ENCODE results near the gene COL5A1.

Gene COL5A1

GRCh38 chr9:134748591-134748990 lies 107.0 kb downstream of the COL5A1 start:
- DNase-seq: no peak

GRCh38 chr9:134750450-134751155 lies 109.0 kb downstream of the COL5A1 start:
- DNase-seq: no peak

GRCh38 chr9:134751622-134752021 lies 110.0 kb downstream of the COL5A1 start:
- DNase-seq: no peak

- no peak for DNase-seq
These were observed 111.0 kb downstream of the COL5A1 start for GRCh38 chr9:134752471-134753168.

GRCh38 chr9:134753191-134753590 lies 111.6 kb downstream of the COL5A1 start:
- no peak for DNase-seq

DNA sequence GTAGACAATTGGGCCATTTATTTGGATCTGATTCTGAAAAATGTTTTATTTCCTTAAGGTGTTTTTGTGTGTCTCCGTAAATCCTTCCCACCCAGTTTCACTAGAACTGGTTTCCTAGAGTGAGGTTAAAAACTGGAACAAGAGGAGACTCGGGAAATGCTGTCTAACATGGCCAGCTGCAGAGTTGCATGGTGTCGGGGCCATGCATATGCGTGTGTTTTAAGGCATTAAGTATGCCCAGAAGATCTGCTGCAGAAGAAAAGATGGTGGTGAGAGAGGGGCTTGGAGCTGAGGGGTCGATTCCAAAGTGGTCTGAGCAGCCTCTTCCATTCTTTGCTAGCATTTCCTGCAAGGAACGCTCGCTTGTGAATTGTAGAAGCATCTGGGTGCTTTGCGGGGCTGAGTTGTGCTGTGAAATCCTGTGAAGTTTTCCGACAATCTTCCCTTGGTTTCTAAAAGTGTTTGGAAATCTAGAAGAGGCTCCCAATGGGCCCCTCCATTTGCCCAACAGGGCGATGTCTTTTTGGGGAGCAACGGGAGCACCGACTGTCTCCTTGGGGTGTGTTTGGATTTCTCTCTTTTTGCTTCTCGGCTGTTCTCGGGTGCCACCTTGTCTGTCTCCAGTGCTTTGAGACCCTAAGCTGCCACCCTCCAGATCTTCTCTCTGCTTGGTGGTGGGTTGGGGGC lies 113.8 kb downstream of the COL5A1 start:
- no peak for DNase-seq

GRCh38 chr9:134756098-134756497 lies 114.5 kb downstream of the COL5A1 start:
- DNase-seq: no peak

DNA sequence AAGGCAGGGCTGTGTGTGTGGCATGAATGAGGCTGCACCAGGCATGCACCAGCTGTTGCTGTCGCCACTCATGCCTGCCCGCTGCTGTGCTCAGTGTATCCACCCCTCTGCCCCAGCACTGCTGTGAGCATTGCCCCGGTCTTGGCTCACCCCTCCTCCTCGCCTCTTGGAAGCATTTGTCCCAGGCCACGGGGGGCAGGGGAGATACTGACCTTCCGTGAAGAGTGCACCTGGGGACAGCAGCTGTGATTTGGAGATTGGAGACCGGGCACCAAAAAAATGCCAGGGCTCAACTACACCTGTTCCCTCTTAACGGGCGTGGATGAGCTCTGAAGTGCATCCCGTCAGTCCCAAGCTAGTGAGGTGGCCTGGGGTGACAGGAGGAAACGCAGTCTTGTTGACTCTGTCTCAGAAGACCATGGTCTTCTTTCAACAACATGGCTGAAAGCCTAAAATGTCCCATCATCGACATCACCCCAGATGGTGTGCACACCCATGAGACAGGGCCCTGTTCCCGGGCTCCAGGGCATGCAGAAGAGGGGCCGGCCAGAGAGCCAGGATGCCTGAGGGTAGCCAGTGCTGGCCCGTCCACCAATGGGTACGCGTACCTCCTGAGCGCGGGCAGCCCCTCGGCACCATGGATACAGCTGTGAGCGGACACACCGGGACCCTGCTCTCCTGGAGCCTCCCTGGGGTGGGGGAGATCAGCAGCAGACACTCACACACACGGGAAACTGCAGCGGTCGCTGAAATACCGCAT lies 115.8 kb downstream of the COL5A1 start:
- DNase-seq: no peak

DNA sequence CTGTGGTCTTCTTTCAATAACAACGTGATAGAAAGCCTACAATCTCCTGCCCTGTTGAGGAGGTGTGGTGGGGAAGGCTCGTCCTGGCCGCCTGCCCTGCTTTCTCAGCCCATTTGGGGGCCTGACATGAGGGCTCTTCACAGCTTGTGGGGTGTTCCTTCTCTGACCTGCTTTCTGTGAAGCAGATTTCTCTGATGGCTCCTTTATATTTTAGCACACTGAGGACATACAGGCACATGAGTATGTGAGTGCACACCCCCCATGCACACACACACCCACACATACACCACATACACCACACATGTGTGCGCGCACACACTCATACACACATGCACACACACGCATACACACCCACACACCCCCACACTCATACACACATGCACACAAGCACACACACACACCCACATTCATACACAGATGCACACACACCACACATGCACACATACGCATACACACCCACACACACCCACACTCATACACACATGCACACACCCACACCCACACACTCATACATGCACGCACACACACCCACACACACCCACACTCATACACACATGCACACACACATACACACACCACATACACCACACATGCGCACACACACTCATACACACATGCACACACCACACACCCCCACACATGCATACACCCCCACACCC lies 117.5 kb downstream of the COL5A1 start:
- no peak for DNase-seq

- DNase-seq: no peak
These were observed 118.3 kb downstream of the COL5A1 start for GRCh38 chr9:134759913-134760312.

DNA sequence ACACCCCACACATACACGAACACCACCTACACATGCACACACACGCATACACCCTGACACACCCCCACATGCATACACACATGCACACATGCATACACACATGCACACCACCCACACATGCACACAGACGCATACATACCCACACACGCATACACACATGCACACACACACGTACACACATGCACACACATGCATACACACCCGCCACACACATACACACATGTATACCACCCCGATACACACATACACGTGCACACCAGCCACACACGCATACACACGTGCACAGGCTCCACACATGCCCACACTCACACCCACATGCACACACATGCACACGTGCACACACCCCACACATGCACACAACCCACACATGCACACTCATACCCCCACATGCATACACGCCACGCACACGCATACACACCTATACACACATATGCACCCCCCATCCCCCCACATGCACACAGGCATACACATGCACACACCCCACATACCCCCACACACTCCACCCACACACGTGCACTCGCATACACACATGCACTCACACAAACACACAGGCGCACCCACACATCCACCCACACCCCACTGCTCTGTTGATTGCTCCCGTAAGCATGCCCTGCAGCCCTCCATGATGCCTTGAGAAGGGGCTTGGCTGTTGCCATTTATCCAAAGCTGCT lies 119.3 kb downstream of the COL5A1 start:
- DNase-seq: no peak

DNA sequence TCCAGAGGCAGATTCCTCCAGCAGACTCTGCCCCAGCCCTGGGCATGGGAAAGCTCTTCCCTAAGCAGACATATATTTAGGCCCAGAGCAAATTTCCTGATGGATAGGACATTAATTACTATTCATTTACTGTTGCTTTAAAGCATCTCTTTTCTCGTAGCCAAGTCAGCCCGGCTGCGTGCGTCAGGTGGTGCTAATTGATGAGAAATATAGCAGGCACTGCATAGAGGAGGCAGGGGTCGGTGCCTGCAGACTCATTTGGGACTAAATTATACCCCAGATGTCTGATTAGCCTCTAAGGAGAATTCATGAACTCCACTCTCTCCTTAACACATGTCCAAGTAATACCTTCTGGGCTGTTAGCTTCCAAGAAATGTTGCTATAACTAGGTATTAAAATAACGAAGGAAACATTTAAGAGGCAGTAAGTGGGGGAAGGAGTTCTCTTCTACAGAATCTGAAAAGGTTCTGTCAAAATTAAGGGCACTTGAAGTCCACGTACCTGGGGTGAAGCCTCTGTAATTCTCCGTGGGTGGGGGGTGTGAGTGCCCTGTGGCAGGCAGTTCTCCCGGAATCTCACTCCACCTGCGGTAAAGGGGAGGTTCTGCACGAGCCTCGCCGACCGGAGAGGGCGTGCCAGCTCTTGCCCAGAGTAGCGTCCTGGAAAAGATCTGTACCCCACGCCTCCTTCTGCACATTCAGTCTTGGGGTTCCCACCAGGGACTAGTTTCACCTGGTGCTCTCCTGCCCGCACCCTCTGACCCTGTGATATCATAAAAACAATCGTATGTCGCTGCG lies 123.1 kb downstream of the COL5A1 start:
- no peak for DNase-seq

GRCh38 chr9:134765785-134766184 lies 124.2 kb downstream of the COL5A1 start:
- DNase-seq: no peak

DNA sequence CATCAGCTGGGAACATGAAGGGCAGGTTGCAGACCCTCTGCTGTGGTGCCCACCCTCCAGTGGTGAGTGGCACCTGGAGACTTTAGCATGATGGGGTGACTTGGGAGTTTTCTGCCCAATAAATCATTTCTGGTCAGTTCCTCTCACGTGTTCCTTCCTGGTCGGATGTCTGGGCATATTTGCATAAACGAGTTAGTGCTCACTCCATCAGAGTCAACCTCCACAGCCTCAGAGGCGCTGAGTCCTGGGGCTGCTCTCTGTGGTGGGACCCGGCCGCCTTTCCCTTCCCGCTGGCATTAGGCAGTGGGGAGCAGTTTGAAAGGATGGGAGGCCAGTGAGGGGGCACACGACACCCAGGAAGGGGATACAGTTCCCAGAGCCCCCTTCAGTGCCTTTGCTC lies 125.0 kb downstream of the COL5A1 start:
- DNase-seq: no peak

DNA sequence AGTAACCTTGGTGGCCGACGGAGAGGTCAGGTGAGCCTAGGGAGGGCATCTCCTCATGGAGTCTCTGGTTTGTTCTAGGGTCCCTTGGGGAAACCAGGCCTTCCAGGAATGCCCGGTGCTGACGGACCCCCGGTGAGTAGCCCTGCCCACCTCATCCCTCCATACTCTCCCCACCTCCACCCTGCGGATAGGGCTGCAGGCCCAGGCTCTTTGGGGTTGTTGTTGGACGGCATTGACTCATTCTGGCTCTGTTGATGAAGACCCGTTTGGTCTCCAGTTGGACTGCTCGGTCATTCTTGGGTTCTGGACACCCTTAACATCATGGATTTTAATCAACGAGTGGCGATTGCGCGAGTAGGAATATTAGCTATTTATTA lies 126.7 kb downstream of the COL5A1 start:
- DNase-seq: no peak

- no peak for DNase-seq
These were observed 127.2 kb downstream of the COL5A1 start for GRCh38 chr9:134768709-134769351.

GRCh38 chr9:134770972-134771971 lies 129.7 kb downstream of the COL5A1 start:
- DNase-seq: no peak

- DNase-seq: no peak
These were observed 130.7 kb downstream of the COL5A1 start for GRCh38 chr9:134772331-134772730.

GRCh38 chr9:134773842-134774241 lies 132.2 kb downstream of the COL5A1 start:
- no peak for DNase-seq

GRCh38 chr9:134774410-134774809 lies 132.8 kb downstream of the COL5A1 start:
- DNase-seq: no peak
